Spleen (tissue), 7 donors: ENCODE data around the gene SLC6A1.

Source experiments
- POLR2A ChIP-seq, 3 donors: fragments of 450-650 bp; IDR thresholded peaks; one replicate each; pipeline ENCODE4 v1.5.1; 2017; ENCODE audit warnings: antibody characterized with exemption in 3 of 3, mild to moderate bottlenecking in 1 of 3
- POLR2AphosphoS5 ChIP-seq, 3 donors: sonication (generic); formaldehyde crosslinking; IDR thresholded peaks; one replicate each; pipeline ENCODE4 v1.5.1; 2017; ENCODE audit warnings: antibody characterized with exemption in 3 of 3
- TF ChIP-seq, protein P1 (sequence below), 11 experiments: fragments of 200-600 bp in 7 of 11; fragments of 450-650 bp in 4 of 11; sonication (generic) in 4 of 11; IDR thresholded peaks in 8 of 11; conservative IDR thresholded peaks in 3 of 11; 1 replicate in 7 of 11; 2 replicates in 4 of 11; pipeline versions ENCODE4 v1.4.0 to v1.8.0; 2016 to 2021; ENCODE audit warnings: antibody characterized with exemption in 11 of 11, inconsistent platforms in 4 of 11, mild to moderate bottlenecking in 1 of 11
- donor health status: DM: no; HTN: no; CAD: no; lungs with moderate emphysema.
- donor health status: DM: no; HTN: no; CAD: no.
- donor health status: DM: no; HTN: no; CAD: no.

DNA sequence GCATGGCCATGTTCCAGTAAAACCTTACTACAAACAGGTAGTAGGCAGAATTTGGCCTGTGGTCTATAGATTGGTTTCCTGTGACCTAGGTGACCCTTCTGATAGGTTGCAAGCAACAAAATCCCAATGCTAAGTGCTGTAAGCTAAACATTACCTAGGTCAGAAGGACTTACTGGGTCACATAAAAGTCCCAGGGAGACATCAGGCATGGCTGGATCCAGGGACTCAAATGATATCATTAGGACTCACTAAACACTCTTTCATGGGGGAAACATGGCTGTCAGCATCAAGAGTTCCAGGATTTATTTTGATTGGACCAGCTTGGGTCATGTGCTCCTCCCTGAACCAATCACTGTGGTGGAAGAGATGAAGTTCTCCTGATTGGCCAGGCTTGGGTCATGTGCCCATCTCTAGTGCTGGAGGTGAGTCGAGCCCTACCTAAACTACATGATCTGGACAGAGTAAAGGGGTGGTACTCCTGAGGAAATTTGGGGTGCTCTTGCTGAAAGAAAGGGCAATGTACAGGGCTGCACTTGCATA lies 16.8 kb upstream of the SLC6A1 start:
- TF ChIP-seq, protein P1, sequence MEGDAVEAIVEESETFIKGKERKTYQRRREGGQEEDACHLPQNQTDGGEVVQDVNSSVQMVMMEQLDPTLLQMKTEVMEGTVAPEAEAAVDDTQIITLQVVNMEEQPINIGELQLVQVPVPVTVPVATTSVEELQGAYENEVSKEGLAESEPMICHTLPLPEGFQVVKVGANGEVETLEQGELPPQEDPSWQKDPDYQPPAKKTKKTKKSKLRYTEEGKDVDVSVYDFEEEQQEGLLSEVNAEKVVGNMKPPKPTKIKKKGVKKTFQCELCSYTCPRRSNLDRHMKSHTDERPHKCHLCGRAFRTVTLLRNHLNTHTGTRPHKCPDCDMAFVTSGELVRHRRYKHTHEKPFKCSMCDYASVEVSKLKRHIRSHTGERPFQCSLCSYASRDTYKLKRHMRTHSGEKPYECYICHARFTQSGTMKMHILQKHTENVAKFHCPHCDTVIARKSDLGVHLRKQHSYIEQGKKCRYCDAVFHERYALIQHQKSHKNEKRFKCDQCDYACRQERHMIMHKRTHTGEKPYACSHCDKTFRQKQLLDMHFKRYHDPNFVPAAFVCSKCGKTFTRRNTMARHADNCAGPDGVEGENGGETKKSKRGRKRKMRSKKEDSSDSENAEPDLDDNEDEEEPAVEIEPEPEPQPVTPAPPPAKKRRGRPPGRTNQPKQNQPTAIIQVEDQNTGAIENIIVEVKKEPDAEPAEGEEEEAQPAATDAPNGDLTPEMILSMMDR (IDR thresholded peaks at IDR 0.05 in 8 of 11, conservative IDR thresholded peaks at IDR 0.05 in 3 of 11): no peak
- TF ChIP-seq POLR2A (IDR thresholded peaks at IDR 0.05) (no peak), POLR2AphosphoS5 (IDR thresholded peaks at IDR 0.05) (no peak)
